Body of pancreas (tissue), 4 donors: ENCODE data around the gene NR1H3. TPM values are rescaled to one million over a fixed set of nuclear protein-coding genes. Genes with fewer than 3 reads are reported as not detected.
"Not testable (repeated sequence)": the region's sequence is repeated elsewhere in the genome, so short reads cannot be mapped to it uniquely, and the experiment has no call there.

ENCODE experiments used
- ATAC-seq: fragments of 150-250 bp; one replicate; pipeline ENCODE4 v1.9.1; 2016
- DNase-seq, 4 donors: peaks; one replicate each; pipeline ENCODE4 v3.0.0-alpha.2; 2019
- H3K27ac ChIP-seq, 4 donors: fragments of 200-600 bp; sonication (generic); 1 replicate in 3 of 4; 2 replicates in 1 of 4; pipeline versions ENCODE4 v1.5.1 to v1.6.1; 2016 to 2019; ENCODE audit warnings: mild to moderate bottlenecking in 1 of 4, mixed read lengths in 1 of 4, moderate library complexity in 1 of 4
- H3K27me3 ChIP-seq, 2 donors: fragments of 200-600 bp; sonication (generic); one replicate each; pipeline ENCODE4 v1.6.0; 2016; ENCODE audit warnings: mild to moderate bottlenecking in 1 of 2
- H3K36me3 ChIP-seq, 2 donors: fragments of 200-600 bp; sonication (generic); replicated peaks in 1 of 2; 2 replicates each; pipeline ENCODE4 v1.5.1; 2016; ENCODE audit warnings: low read depth in 2 of 2; ENCODE audit not compliant: insufficient read depth in 1 of 2
- H3K4me1 ChIP-seq: fragments of 200-600 bp; sonication (generic); one replicate; pipeline ENCODE4 v1.6.0; 2016
- H3K4me3 ChIP-seq, 2 donors: fragments of 200-600 bp; sonication (generic); 1 replicate in 1 of 2; 2 replicates in 1 of 2; pipeline ENCODE4 v1.5.1; 2016 to 2019
- H3K9me3 ChIP-seq, 3 donors: fragments of 200-600 bp; sonication (generic); 1 replicate in 2 of 3; 2 replicates in 1 of 3; pipeline ENCODE4 v1.5.1; 2016
- POLR2A ChIP-seq, 3 donors: fragments of 450-650 bp; IDR thresholded peaks; one replicate each; pipeline ENCODE4 v1.6.1; 2016; ENCODE audit warnings: antibody characterized with exemption in 3 of 3, mild to moderate bottlenecking in 2 of 3
- WGBS, 2 donors: methylation state at CpG; one replicate each; pipeline ENCODE4 v1.1.5; 2017; 5-methylcytosine and 5-hydroxymethylcytosine counted together
- intact Hi-C: fragments of 100-400 bp; cut with DNase I; formaldehyde crosslinking; loops from one replicate; pipeline ENCODE4 v1.15.1; 2023
- total RNA-seq, 2 donors: library from RNA; depleted of rRNA; stranded (reverse); fragments of >200 nt; gene quantifications; one replicate each; pipeline ENCODE4 v1.1.0, GENCODE V29; 2016
- TF ChIP-seq, protein P1 (sequence below), 7 experiments: fragments of 450-650 bp in 4 of 7; fragments of 200-600 bp in 3 of 7; sonication (generic) in 3 of 7; IDR thresholded peaks; one replicate each; pipeline ENCODE4 v1.5.1; 2016 to 2019; ENCODE audit warnings: antibody characterized with exemption in 7 of 7

Gene NR1H3
- total RNA-seq, 2 donors from 2014 or later = 17.9 to 33.9 TPM

- H3K4me3 ChIP-seq = no peak overlapping the region
- no peak for ATAC-seq
- H3K36me3 ChIP-seq = peaks cover 5 to 57% of the 10 kb centered on the region in 2 donors
- no peak overlapping the region for H3K27ac ChIP-seq
- no peaks in the 10 kb centered on the region for H3K27me3 ChIP-seq
- 94 to 96% methylated on average over 6 of the region's 6 CpGs for WGBS, 2 donors
- no peak for DNase-seq
- H3K4me1 ChIP-seq = no peaks in the 10 kb centered on the region
- TF ChIP-seq, protein P1, sequence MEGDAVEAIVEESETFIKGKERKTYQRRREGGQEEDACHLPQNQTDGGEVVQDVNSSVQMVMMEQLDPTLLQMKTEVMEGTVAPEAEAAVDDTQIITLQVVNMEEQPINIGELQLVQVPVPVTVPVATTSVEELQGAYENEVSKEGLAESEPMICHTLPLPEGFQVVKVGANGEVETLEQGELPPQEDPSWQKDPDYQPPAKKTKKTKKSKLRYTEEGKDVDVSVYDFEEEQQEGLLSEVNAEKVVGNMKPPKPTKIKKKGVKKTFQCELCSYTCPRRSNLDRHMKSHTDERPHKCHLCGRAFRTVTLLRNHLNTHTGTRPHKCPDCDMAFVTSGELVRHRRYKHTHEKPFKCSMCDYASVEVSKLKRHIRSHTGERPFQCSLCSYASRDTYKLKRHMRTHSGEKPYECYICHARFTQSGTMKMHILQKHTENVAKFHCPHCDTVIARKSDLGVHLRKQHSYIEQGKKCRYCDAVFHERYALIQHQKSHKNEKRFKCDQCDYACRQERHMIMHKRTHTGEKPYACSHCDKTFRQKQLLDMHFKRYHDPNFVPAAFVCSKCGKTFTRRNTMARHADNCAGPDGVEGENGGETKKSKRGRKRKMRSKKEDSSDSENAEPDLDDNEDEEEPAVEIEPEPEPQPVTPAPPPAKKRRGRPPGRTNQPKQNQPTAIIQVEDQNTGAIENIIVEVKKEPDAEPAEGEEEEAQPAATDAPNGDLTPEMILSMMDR (IDR thresholded peaks at IDR 0.05) = no peak
- no peak for TF ChIP-seq POLR2A (IDR thresholded peaks at IDR 0.05)
- intact Hi-C loops = no loop called here
- no peaks in the 10 kb centered on the region for H3K9me3 ChIP-seq
These were observed 50.4 kb downstream of the NR1H3 start for GRCh38 chr11:47308050-47308823.

- Histone ChIP-seq H3K27me3 (no peaks in the 10 kb centered on the region), H3K9me3 (no peaks in the 10 kb centered on the region), H3K4me1 (no peaks in the 10 kb centered on the region), H3K27ac (no peak overlapping the region), H3K4me3 (no peak overlapping the region), H3K36me3 (peaks cover 5 to 34% of the 10 kb centered on the region in 2 donors)
- 93% methylated on average over 5 of the region's 5 CpGs for WGBS, 2 donors
- intact Hi-C loops = no loop called here
- no peak for TF ChIP-seq POLR2A (IDR thresholded peaks at IDR 0.05)
- TF ChIP-seq, protein P1 (IDR thresholded peaks at IDR 0.05) = no peak
- ATAC-seq (no peak), DNase-seq (no peak)
These were observed 57.2 kb downstream of the NR1H3 start for GRCh38 chr11:47314992-47315391.

DNA sequence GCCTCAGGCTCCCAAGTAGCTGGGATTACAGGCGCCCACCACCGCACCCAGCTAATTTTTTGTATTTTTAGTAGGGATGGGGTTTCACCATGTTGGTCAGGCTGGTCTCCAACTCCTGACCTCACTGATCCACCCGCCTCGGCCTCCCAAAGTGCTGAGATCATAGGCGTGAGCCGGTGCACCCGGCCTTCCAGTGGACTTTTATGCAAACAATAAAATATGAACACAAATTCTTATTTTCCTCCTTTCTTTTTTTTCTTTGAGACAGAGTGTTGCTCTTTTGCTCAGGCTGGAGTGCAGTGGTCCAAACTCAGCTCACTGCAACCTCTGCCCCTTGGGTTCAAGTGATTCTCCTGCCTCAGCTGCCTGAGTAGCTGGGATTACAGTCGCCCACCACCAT lies 58.7 kb downstream of the NR1H3 start:
- DNase-seq, H3K9me3 ChIP-seq, intact Hi-C loops, H3K27me3 ChIP-seq, H3K27ac ChIP-seq, H3K4me1 ChIP-seq, H3K4me3 ChIP-seq, ATAC-seq: not testable (repeated sequence)
- WGBS, 2 donors = 83 to 89% methylated on average over 8 of the region's 8 CpGs
- peaks cover 0 to 26% of the 10 kb centered on the region in 2 donors for H3K36me3 ChIP-seq

- Histone ChIP-seq H3K9me3 (no peaks in the 10 kb centered on the region), H3K27me3 (no peaks in the 10 kb centered on the region), H3K36me3 (peaks cover 0 to 20% of the 10 kb centered on the region in 2 donors), H3K4me1 (no peaks in the 10 kb centered on the region), H3K27ac (no peak overlapping the region), H3K4me3 (no peak overlapping the region)
- DNase-seq (no peak), ATAC-seq (no peak)
- no peak for TF ChIP-seq POLR2A (IDR thresholded peaks at IDR 0.05)
- TF ChIP-seq, protein P1 (IDR thresholded peaks at IDR 0.05) = no peak
- intact Hi-C loops = no loop called here
- 85 to 90% methylated on average over 5 of the region's 5 CpGs for WGBS, 2 donors
These were observed 59.5 kb downstream of the NR1H3 start for GRCh38 chr11:47317064-47317828.

DNA sequence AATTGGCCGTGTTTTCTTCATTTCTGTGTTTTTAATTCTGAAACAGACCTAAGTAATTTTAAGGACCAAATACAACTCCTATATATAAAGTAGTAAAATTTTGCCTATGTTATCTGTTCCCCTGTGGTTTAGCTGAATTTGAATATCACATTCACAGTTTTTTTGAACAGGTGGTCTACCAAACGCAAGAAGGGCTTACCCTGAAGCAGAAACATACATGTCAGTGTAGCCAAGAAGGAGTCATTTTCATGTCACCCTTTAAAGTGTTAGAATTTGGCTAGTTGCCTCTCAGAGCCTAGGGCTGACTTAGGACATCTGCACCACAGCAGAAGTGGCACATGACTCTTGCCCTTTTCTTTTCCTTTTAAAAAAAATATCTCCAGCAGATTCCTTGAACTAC lies 60.4 kb downstream of the NR1H3 start:
- DNase-seq (no peak), ATAC-seq (no peak)
- intact Hi-C loops = no loop called here
- WGBS, 2 donors = 92 to 97% methylated on average over 2 of the region's 2 CpGs
- Histone ChIP-seq H3K27ac (no peak overlapping the region), H3K36me3 (peaks cover 0 to 16% of the 10 kb centered on the region in 2 donors), H3K4me3 (no peak overlapping the region), H3K4me1 (no peaks in the 10 kb centered on the region), H3K9me3 (no peaks in the 10 kb centered on the region), H3K27me3 (no peaks in the 10 kb centered on the region)
- TF ChIP-seq, protein P1 (IDR thresholded peaks at IDR 0.05) = no peak
- TF ChIP-seq POLR2A (IDR thresholded peaks at IDR 0.05) = no peak
